ENCODE results near the gene ADAM8. TPM values are rescaled to one million over a fixed set of nuclear protein-coding genes. Genes with fewer than 3 reads are reported as not detected.
"Not testable (repeated sequence)": the region's sequence is repeated elsewhere in the genome, so short reads cannot be mapped to it uniquely, and the experiment has no call there.

The ADAM8 gene
- polyA plus RNA-seq, 6 donors from 2014 or later, result 30.0 to 56.1 (median 34.6) TPM

- DNase-seq (no peak), ATAC-seq (ENCODE audit: low read depth in 2 of 2) (no peak)
- Mint-ChIP-seq H3K27ac (no peak overlapping the region), H3K27me3 (peaks cover 8 to 21% (median 13%) of the 10 kb centered on the region in 3 donors), H3K36me3 (no peaks in the 10 kb centered on the region), H3K4me1 (peaks cover 18 to 57% (median 40%) of the 10 kb centered on the region in 3 donors), H3K9me3 (no peaks in the 10 kb centered on the region), H3K4me3 (no peak overlapping the region)
These were observed 33.1 kb downstream of the ADAM8 start for GRCh38 chr10:133243593-133243992.

GRCh38 chr10:133242611-133243356 is 33.9 kb downstream of the ADAM8 start:
- H3K4me1 Mint-ChIP-seq, result peaks cover 18 to 59% (median 40%) of the 10 kb centered on the region in 3 donors

GRCh38 chr10:133241501-133242205 is 35.0 kb downstream of the ADAM8 start:
- Mint-ChIP-seq H3K27me3 (peaks cover 0 to 21% (median 15%) of the 10 kb centered on the region in 3 donors), H3K4me3 (peak overlapping the region; percentile 80 to 96 (median 89)), H3K9me3 (no peaks in the 10 kb centered on the region), H3K36me3 (no peaks in the 10 kb centered on the region), H3K4me1 (peaks cover 15 to 57% (median 35%) of the 10 kb centered on the region in 3 donors), H3K27ac (peak overlapping the region; percentile 66 to 95 (median 87))
- peak; percentile 62 to 64 for ATAC-seq (ENCODE audit: low read depth in 2 of 2)
- DNase-seq, result peak; percentile 55

More at GRCh38 chr10:133242611-133243356, 33.9 kb downstream of the ADAM8 start:
- Mint-ChIP-seq H3K9me3 (no peaks in the 10 kb centered on the region), H3K36me3 (no peaks in the 10 kb centered on the region), H3K27me3 (peaks cover 7 to 25% (median 15%) of the 10 kb centered on the region in 3 donors), H3K4me3 (peak overlapping the region; percentile 24 to 89 (median 76)), H3K27ac (peak overlapping the region in 2 of 6 donors; percentile 45 to 73)
- DNase-seq, result no peak
- no peak for ATAC-seq (ENCODE audit: low read depth in 2 of 2)

GRCh38 chr10:133239990-133240389 is 36.7 kb downstream of the ADAM8 start:
- Mint-ChIP-seq H3K4me3 (peak overlapping the region in 1 of 8 donors; percentile 29), H3K27ac (no peak overlapping the region), H3K27me3 (peaks cover 0 to 31% (median 20%) of the 10 kb centered on the region in 3 donors), H3K4me1 (peaks cover 21 to 67% (median 40%) of the 10 kb centered on the region in 3 donors), H3K36me3 (no peaks in the 10 kb centered on the region), H3K9me3 (no peaks in the 10 kb centered on the region)
- no peak for ATAC-seq (ENCODE audit: low read depth in 2 of 2)
- no peak for DNase-seq

- peaks cover 21 to 65% (median 43%) of the 10 kb centered on the region in 3 donors for H3K4me1 Mint-ChIP-seq
- no peaks in the 10 kb centered on the region for H3K36me3 Mint-ChIP-seq
- H3K27ac Mint-ChIP-seq, result no peak overlapping the region
- DNase-seq (no peak), ATAC-seq (ENCODE audit: low read depth in 2 of 2) (no peak)
- H3K27me3 Mint-ChIP-seq, result peaks cover 0 to 33% (median 26%) of the 10 kb centered on the region in 3 donors
- peak overlapping the region in 2 of 8 donors; percentile 30 to 43 for H3K4me3 Mint-ChIP-seq
- H3K9me3 Mint-ChIP-seq, result no peaks in the 10 kb centered on the region
These were observed 38.2 kb downstream of the ADAM8 start for GRCh38 chr10:133238466-133238804.

GRCh38 chr10:133237588-133238465 is 38.8 kb downstream of the ADAM8 start, which contains the start of gene VENTX:
Gene VENTX, plus strand, starts transcription at chr10:133237855. Its CDS starts 60 bp downstream, at chr10:133237915.
- Mint-ChIP-seq H3K4me1 (peaks cover 16 to 59% (median 40%) of the 10 kb centered on the region in 3 donors), H3K27me3 (peaks cover 0 to 33% (median 26%) of the 10 kb centered on the region in 3 donors), H3K9me3 (no peaks in the 10 kb centered on the region), H3K27ac (peak within 1 kb of the TSS in 2 of 6 donors; percentile 19 to 59), H3K4me3 (peak within 1 kb of the TSS; percentile 30 to 86 (median 68)), H3K36me3 (no peaks in the 10 kb centered on the region)
- ATAC-seq (ENCODE audit: low read depth in 2 of 2) (no peak), DNase-seq (no peak)

GRCh38 chr10:133237241-133237587 is 39.5 kb downstream of the ADAM8 start:
- H3K4me3 Mint-ChIP-seq, result peak overlapping the region in 7 of 8 donors; percentile 12 to 86 (median 72)
- no peak for ATAC-seq (ENCODE audit: low read depth in 2 of 2)
- peak overlapping the region in 1 of 6 donors; percentile 59 for H3K27ac Mint-ChIP-seq
- no peaks in the 10 kb centered on the region for H3K36me3 Mint-ChIP-seq
- no peak for DNase-seq
- peaks cover 12 to 53% (median 34%) of the 10 kb centered on the region in 3 donors for H3K4me1 Mint-ChIP-seq
- H3K9me3 Mint-ChIP-seq, result no peaks in the 10 kb centered on the region
- H3K27me3 Mint-ChIP-seq, result peaks cover 0 to 34% (median 26%) of the 10 kb centered on the region in 3 donors

- no peak overlapping the region for H3K27ac Mint-ChIP-seq
- H3K4me3 Mint-ChIP-seq, result peak overlapping the region in 3 of 8 donors; percentile 5 to 72 (median 26)
- no peaks in the 10 kb centered on the region for H3K9me3 Mint-ChIP-seq
- H3K36me3 Mint-ChIP-seq, result no peaks in the 10 kb centered on the region
- DNase-seq, result no peak
- H3K27me3 Mint-ChIP-seq, result peaks cover 6 to 40% (median 26%) of the 10 kb centered on the region in 3 donors
- peaks cover 12 to 48% (median 29%) of the 10 kb centered on the region in 3 donors for H3K4me1 Mint-ChIP-seq
- no peak for ATAC-seq (ENCODE audit: low read depth in 2 of 2)
These were observed 40.0 kb downstream of the ADAM8 start for GRCh38 chr10:133236401-133237240.

GRCh38 chr10:133235932-133236331 is 40.7 kb downstream of the ADAM8 start:
- peak; percentile 37 for ATAC-seq (ENCODE audit: low read depth in 2 of 2)
- peaks cover 16 to 45% (median 25%) of the 10 kb centered on the region in 3 donors for H3K4me1 Mint-ChIP-seq
- H3K4me3 Mint-ChIP-seq, result peak overlapping the region; percentile 66 to 93 (median 84)
- no peaks in the 10 kb centered on the region for H3K36me3 Mint-ChIP-seq
- H3K27me3 Mint-ChIP-seq, result peaks cover 12 to 47% (median 25%) of the 10 kb centered on the region in 3 donors
- peak overlapping the region in 2 of 6 donors; percentile 87 to 88 for H3K27ac Mint-ChIP-seq
- DNase-seq, result no peak
- no peaks in the 10 kb centered on the region for H3K9me3 Mint-ChIP-seq

- H3K36me3 Mint-ChIP-seq, result no peaks in the 10 kb centered on the region
- peak; percentile 10 to 20 for ATAC-seq (ENCODE audit: low read depth in 2 of 2)
- H3K4me1 Mint-ChIP-seq, result peaks cover 15 to 40% (median 20%) of the 10 kb centered on the region in 3 donors
- H3K9me3 Mint-ChIP-seq, result no peaks in the 10 kb centered on the region
- H3K4me3 Mint-ChIP-seq, result peak overlapping the region; percentile 66 to 93 (median 84)
- H3K27ac Mint-ChIP-seq, result peak overlapping the region in 3 of 6 donors; percentile 34 to 88 (median 87)
- DNase-seq, result no peak
- H3K27me3 Mint-ChIP-seq, result peaks cover 12 to 47% (median 21%) of the 10 kb centered on the region in 3 donors
These were observed 41.3 kb downstream of the ADAM8 start for GRCh38 chr10:133235265-133235855.

GRCh38 chr10:133234796-133235195 is 41.9 kb downstream of the ADAM8 start:
- DNase-seq; H3K36me3 Mint-ChIP-seq; H3K9me3 Mint-ChIP-seq; ATAC-seq (ENCODE audit: low read depth in 2 of 2): not testable (repeated sequence)
- Mint-ChIP-seq H3K4me1 (peaks cover 15 to 35% (median 20%) of the 10 kb centered on the region in 3 donors), H3K27ac (peak overlapping the region in 2 of 6 donors; percentile 34 to 74), H3K4me3 (peak overlapping the region; percentile 56 to 83 (median 79)), H3K27me3 (peaks cover 12 to 47% (median 21%) of the 10 kb centered on the region in 3 donors)
